Mucosa of descending colon (tissue), 3 donors: ENCODE measurements around the gene CPE. TPM values are rescaled to one million over a fixed set of nuclear protein-coding genes. Genes with fewer than 3 reads are reported as not detected.
"Not testable (repeated sequence)": the region's sequence is repeated elsewhere in the genome, so short reads cannot be mapped to it uniquely, and the experiment has no call there.

ENCODE experiments used
- ATAC-seq: fragments of 200-7000 bp; cut with Tn5 transposase; one replicate; pipeline ENCODE4 v1.9.1; 2020; ENCODE audit warnings: mild to moderate bottlenecking, moderate library complexity
- DNase-seq, 3 donors: peaks; one replicate each; pipeline ENCODE4 v3.0.0-alpha.2; 2020
- H3K36me3 ChIP-seq: fragments of 200-600 bp; one replicate; pipeline ENCODE4 v1.8.0; 2021; ENCODE audit warnings: low read depth, mild to moderate bottlenecking
- H3K4me1 ChIP-seq: fragments of 200-600 bp; one replicate; pipeline ENCODE4 v1.8.0; 2021; ENCODE audit warnings: low read depth, mild to moderate bottlenecking
- H3K4me3 ChIP-seq: fragments of 200-600 bp; one replicate; pipeline ENCODE4 v1.8.0; 2021; ENCODE audit warnings: mild to moderate bottlenecking
- H3K9me3 ChIP-seq: fragments of 200-600 bp; one replicate; pipeline ENCODE4 v1.8.0; 2021; ENCODE audit warnings: mild to moderate bottlenecking
- CTCF ChIP-seq: fragments of 200-600 bp; IDR thresholded peaks from one replicate; pipeline ENCODE4 v1.8.0; 2022; ENCODE audit warnings: antibody characterized with exemption, mild to moderate bottlenecking
- intact Hi-C, 2 donors: fragments of 100-400 bp; cut with DNase I in 1 of 2; cut with micrococcal nuclease in 1 of 2; formaldehyde crosslinking; loops; one replicate each; pipeline versions ENCODE4 v1.11.0 to v1.11.1; 2022; cut with DNase I, micrococcal nuclease
- total RNA-seq, 3 donors: library from RNA; stranded (reverse); fragmentation: NEBNext Ultra II Directional in 2 of 3; extraction: Animal tissue kit (Norgen Biotek cat#: 25700) in 2 of 3; gene quantifications; one replicate each; pipeline versions ENCODE4 v1.2.1 to v1.2.4, GENCODE V29; 2021 to 2023
- donor health status: DM: no; HTN: no; CAD: no; lungs with moderate emphysema.
- donor health status: DM: no; HTN: no; CAD: no.
- donor health status: DM: no; HTN: yes; CAD: no.

The CPE gene
- total RNA-seq, 3 donors from 2014 or later: 26.3 to 39.9 (median 33.9) TPM

GRCh38 chr4:165440415-165441158 is 61.8 kb downstream of the CPE start:
- H3K4me3 ChIP-seq: no peak overlapping the region
- TF ChIP-seq CTCF: no peak
- intact Hi-C loops: no loop called here

GRCh38 chr4:165443276-165443675 is 64.5 kb downstream of the CPE start:
- Histone ChIP-seq H3K9me3 (no peaks in the 10 kb centered on the region), H3K36me3 (no peaks in the 10 kb centered on the region), H3K4me1 (no peaks in the 10 kb centered on the region), H3K4me3 (no peak overlapping the region)
- ATAC-seq (no peak), DNase-seq (no peak)
- intact Hi-C loops: no loop called here
- TF ChIP-seq CTCF: no peak

More at GRCh38 chr4:165440415-165441158, 61.8 kb downstream of the CPE start:
- H3K9me3 ChIP-seq: no peaks in the 10 kb centered on the region
- ATAC-seq (no peak), DNase-seq (no peak)
- no peaks in the 10 kb centered on the region for H3K4me1 ChIP-seq
- H3K36me3 ChIP-seq: no peaks in the 10 kb centered on the region

GRCh38 chr4:165448700-165449099 is 69.9 kb downstream of the CPE start:
- no peak for ATAC-seq

GRCh38 chr4:165449333-165449732 is 70.5 kb downstream of the CPE start:
- H3K4me1 ChIP-seq: no peaks in the 10 kb centered on the region
- no peaks in the 10 kb centered on the region for H3K36me3 ChIP-seq
- no peak for TF ChIP-seq CTCF
- intact Hi-C loops: no loop called here
- ATAC-seq (no peak), DNase-seq (no peak)
- no peak overlapping the region for H3K4me3 ChIP-seq
- no peaks in the 10 kb centered on the region for H3K9me3 ChIP-seq

More at GRCh38 chr4:165448700-165449099, 69.9 kb downstream of the CPE start:
- no peak for DNase-seq
- Histone ChIP-seq H3K4me1 (no peaks in the 10 kb centered on the region), H3K9me3 (no peaks in the 10 kb centered on the region), H3K36me3 (no peaks in the 10 kb centered on the region), H3K4me3 (no peak overlapping the region)
- TF ChIP-seq CTCF: no peak
- intact Hi-C loops: no loop called here

GRCh38 chr4:165450871-165451270 is 72.1 kb downstream of the CPE start:
- no peaks in the 10 kb centered on the region for H3K4me1 ChIP-seq
- no peaks in the 10 kb centered on the region for H3K36me3 ChIP-seq
- intact Hi-C loops: no loop called here
- ATAC-seq: no peak
- H3K4me3 ChIP-seq: no peak overlapping the region
- TF ChIP-seq CTCF: no peak
- no peaks in the 10 kb centered on the region for H3K9me3 ChIP-seq
- no peak for DNase-seq

GRCh38 chr4:165453140-165453539 is 74.3 kb downstream of the CPE start:
- H3K9me3 ChIP-seq, H3K36me3 ChIP-seq, H3K4me3 ChIP-seq, DNase-seq, H3K4me1 ChIP-seq, intact Hi-C loops, ATAC-seq: not testable (repeated sequence)
